ENCODE results near the gene FPR3. TPM values are rescaled to one million over a fixed set of nuclear protein-coding genes. Genes with fewer than 3 reads are reported as not detected.

FPR3 gene
- polyA plus RNA-seq, 1 experiment: not detected

DNA sequence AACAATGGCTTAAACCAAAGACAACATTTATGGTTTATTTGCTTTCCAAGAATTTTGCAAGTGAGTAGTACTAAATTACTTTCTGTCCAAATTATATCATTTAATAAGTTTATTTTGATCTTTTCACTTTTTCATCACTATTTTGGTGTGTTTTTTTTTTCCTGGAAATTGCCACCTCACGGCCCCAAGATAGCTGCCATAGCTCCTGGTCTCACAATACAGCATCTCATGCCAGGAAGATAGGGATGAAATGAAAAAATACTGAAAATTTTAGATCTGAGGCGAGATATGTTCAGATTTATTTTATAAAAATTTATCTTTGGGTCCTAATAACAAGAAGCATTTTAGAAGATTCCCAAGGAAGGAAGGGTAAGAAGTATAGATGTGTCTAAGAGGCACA, 6.9 kb upstream of the FPR3 start:
- no peak overlapping the region for H3K4me3 ChIP-seq (ENCODE audit: low read depth, low read length)
- POLR2A ChIA-PET: no interaction called here
- H3K27ac ChIP-seq (ENCODE audit: low read depth, low read length): no peak overlapping the region
- CTCF ChIA-PET: no interaction called here
- H3K27me3 ChIP-seq (ENCODE audit: control insufficient read depth, insufficient read depth, low read length): no peaks in the 10 kb centered on the region
- peaks cover 4% of the 10 kb centered on the region for H3K9me3 ChIP-seq (ENCODE audit: control insufficient read depth, insufficient read depth, low read length)
- no peak for DNase-seq (ENCODE audit: low read depth, low spot score)
- TF ChIP-seq CTCF (IDR thresholded peaks at IDR 0.05; ENCODE audit: low read depth, low read length): no peak

DNA sequence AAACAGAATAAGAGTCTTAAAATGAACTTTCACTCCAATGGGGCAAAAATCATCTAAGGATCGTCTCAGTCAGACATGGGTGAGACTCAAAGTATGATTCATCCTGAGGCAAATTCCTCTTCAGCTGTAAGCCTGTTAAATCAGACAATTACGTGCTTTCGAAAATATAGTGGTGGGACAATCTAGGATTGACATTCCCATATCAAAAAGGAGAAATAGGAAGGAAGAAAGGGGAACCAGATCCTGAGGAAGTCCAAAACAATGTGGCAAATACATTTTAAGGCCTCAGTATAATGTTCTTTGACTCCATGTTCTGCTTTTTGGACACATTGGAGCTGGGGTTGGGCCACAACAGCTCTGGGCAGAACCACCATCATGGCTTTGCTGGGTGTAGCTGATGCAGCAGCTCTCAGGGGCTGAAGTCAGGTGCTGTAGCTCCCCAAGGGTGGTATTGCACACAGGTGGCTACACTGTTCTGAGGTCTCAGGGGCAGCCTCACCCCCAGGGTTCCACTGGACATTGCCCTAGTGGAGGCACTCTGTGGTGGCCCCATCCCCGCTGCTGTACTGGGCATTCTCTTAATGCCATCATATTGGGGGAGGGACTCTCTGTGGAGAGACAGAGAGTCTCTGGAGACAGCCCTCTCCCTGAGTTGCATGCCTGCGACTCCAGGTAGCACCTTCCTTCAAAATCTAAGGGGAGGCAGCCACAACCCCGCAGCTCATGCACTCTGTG, 5.7 kb upstream of the FPR3 start:
- no peak for TF ChIP-seq CTCF (IDR thresholded peaks at IDR 0.05; ENCODE audit: low read depth, low read length)
- H3K4me3 ChIP-seq (ENCODE audit: low read depth, low read length): no peak overlapping the region
- peaks cover 4% of the 10 kb centered on the region for H3K9me3 ChIP-seq (ENCODE audit: control insufficient read depth, insufficient read depth, low read length)
- POLR2A ChIA-PET: no interaction called here
- no peak overlapping the region for H3K27ac ChIP-seq (ENCODE audit: low read depth, low read length)
- no peaks in the 10 kb centered on the region for H3K27me3 ChIP-seq (ENCODE audit: control insufficient read depth, insufficient read depth, low read length)
- no peak for DNase-seq (ENCODE audit: low read depth, low spot score)
- CTCF ChIA-PET: interaction anchor here (1.5 kb wide), 1 partner anchor 11 kb away, joined by 4 read pairs; no protein-coding TSS in a partner anchor

GRCh38 chr19:51792932-51793331, 2.0 kb upstream of the FPR3 start:
- no peak overlapping the region for H3K27ac ChIP-seq (ENCODE audit: low read depth, low read length)
- CTCF ChIA-PET: no interaction called here
- POLR2A ChIA-PET: no interaction called here
- no peak for TF ChIP-seq CTCF (IDR thresholded peaks at IDR 0.05; ENCODE audit: low read depth, low read length)
- H3K27me3 ChIP-seq (ENCODE audit: control insufficient read depth, insufficient read depth, low read length): no peaks in the 10 kb centered on the region
- no peak overlapping the region for H3K4me3 ChIP-seq (ENCODE audit: low read depth, low read length)
- peaks cover 4% of the 10 kb centered on the region for H3K9me3 ChIP-seq (ENCODE audit: control insufficient read depth, insufficient read depth, low read length)
- DNase-seq (ENCODE audit: low read depth, low spot score): no peak

- CTCF ChIA-PET: no interaction called here
- Histone ChIP-seq H3K9me3 (ENCODE audit: control insufficient read depth, insufficient read depth, low read length) (peaks cover 4% of the 10 kb centered on the region), H3K27ac (ENCODE audit: low read depth, low read length) (no peak overlapping the region), H3K4me3 (ENCODE audit: low read depth, low read length) (no peak overlapping the region), H3K27me3 (ENCODE audit: control insufficient read depth, insufficient read depth, low read length) (no peaks in the 10 kb centered on the region)
- no peak for TF ChIP-seq CTCF (IDR thresholded peaks at IDR 0.05; ENCODE audit: low read depth, low read length)
- POLR2A ChIA-PET: no interaction called here
- no peak for DNase-seq (ENCODE audit: low read depth, low spot score)
These were observed 963 bp upstream of the FPR3 start for GRCh38 chr19:51793994-51794393.

DNA sequence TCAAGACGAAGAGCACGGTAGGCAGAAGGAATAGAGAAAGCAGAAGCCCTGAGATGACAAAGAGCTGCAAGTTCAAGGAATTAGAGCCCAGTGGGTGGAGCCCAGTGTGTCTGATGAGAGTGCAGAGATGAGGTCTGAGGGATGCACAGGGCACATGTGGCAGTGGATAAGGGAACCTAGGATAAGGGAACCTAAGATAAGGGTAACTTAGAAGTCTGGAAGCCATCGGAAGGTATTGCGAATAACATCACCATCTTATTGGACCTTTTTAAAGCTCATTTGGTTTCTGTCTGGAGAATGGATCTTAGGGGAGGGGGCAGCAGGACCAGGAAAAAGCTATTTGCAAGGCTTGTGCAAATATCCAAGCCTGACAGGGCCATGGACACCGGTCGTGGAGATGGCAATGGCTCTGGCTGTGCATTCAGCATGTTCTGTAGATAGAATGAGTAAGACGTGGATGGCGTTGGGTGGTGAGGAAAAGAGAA, 1.3 kb downstream of the FPR3 start:
- Histone ChIP-seq H3K27me3 (ENCODE audit: control insufficient read depth, insufficient read depth, low read length) (no peaks in the 10 kb centered on the region), H3K9me3 (ENCODE audit: control insufficient read depth, insufficient read depth, low read length) (peaks cover 9% of the 10 kb centered on the region), H3K4me3 (ENCODE audit: low read depth, low read length) (no peak overlapping the region), H3K27ac (ENCODE audit: low read depth, low read length) (no peak overlapping the region)
- ChIA-PET POLR2A (no interaction called here), CTCF (interaction anchor here (1.5 kb wide), 1 partner anchor 19 kb away, joined by 7 read pairs; no protein-coding TSS in a partner anchor)
- no peak for DNase-seq (ENCODE audit: low read depth, low spot score)
- TF ChIP-seq CTCF (IDR thresholded peaks at IDR 0.05; ENCODE audit: low read depth, low read length): no peak
